ENCODE results near the gene SCN1A.

GRCh38 chr2:166094325-166094724, 33.5 kb downstream of the SCN1A start:
- no peak for TF ChIP-seq EZH2 (IDR thresholded peaks at IDR 0.05; ENCODE audit: insufficient read depth, poor library complexity, severe bottlenecking)
- TF ChIP-seq EZH2phosphoT487 (IDR thresholded peaks at IDR 0.05; ENCODE audit: insufficient read depth, low read depth), result no peak
